Fibroblast of gingiva (primary cell): ENCODE measurements around the gene SNX33.
A peak's percentile ranks its signal among the peaks of the same experiment; 100 is the strongest.
"Not testable (repeated sequence)": the region's sequence is repeated elsewhere in the genome, so short reads cannot be mapped to it uniquely, and the experiment has no call there.

Experiments used
- DNase-seq: peaks from one replicate; pipeline ENCODE4 v3.0.0-alpha.2; 2011; ENCODE audit warnings: low read depth

The SNX33 gene, protein sequence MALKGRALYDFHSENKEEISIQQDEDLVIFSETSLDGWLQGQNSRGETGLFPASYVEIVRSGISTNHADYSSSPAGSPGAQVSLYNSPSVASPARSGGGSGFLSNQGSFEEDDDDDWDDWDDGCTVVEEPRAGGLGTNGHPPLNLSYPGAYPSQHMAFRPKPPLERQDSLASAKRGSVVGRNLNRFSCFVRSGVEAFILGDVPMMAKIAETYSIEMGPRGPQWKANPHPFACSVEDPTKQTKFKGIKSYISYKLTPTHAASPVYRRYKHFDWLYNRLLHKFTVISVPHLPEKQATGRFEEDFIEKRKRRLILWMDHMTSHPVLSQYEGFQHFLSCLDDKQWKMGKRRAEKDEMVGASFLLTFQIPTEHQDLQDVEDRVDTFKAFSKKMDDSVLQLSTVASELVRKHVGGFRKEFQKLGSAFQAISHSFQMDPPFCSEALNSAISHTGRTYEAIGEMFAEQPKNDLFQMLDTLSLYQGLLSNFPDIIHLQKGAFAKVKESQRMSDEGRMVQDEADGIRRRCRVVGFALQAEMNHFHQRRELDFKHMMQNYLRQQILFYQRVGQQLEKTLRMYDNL

DNA sequence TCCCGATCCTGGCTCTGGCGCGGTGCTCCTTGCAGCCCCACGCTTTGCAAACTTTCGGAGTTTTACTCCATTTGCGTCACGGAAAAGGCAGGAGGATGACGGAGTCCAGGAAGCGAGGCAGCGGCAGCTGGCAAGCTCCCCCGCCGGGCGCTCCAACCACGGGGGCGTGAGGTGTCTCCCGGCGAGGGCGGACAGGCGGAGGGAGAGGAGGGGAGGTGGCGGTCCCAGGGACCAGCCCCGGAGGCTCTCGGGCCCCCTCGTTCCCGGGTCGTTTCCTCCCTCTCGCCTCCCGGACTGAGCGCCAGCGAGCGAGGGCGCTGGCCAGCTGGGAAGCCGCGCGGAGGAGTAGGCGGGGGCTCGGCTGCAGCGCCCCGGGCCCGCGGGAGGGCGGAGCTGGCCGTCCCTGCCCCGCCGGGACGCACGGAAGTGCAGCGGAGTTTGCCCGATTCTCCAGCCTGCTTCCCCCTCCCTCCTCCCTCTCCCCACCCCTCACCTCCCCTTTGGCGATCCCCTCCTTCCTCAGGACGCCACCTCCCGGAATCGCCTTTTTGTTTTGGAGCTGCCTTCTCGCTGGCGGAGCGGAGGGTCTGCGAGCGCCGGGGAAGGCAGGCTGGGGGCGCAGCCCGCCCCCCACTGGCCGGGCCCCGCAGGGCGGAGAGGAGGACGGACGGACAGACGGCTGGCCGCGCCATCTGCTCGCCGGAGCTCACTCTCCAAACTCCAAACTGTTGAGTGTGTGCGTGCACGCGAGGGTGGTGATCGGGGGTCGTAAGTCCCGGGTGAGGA lies at the start of gene SNX33:
SNX33 (plus strand) TSS at position 543 of the 786 bp plus-strand sequence. CDS start 1,191 bp downstream, outside the sequence.
- peak; percentile 91 for DNase-seq

DNA sequence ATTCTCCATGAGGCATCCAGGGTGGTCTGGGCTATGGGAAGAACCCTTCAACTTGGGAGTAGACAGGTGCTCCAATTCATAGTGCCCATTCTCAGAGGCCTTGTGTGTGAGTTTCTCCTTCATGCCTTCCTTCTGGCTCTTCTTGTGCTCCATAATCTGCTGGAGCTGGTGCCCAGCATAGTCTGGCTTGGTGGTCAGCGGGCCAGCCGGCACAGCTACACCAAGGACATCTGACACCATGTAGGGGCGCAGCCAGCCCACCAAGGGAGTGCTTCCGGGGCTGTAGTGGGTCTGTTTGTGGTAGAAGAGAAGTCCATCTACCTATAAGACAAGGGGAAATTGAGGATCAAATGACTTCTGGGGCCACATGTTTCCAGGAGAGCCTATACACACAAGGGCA lies 49.4 kb upstream of the SNX33 start:
- DNase-seq = no peak

DNA sequence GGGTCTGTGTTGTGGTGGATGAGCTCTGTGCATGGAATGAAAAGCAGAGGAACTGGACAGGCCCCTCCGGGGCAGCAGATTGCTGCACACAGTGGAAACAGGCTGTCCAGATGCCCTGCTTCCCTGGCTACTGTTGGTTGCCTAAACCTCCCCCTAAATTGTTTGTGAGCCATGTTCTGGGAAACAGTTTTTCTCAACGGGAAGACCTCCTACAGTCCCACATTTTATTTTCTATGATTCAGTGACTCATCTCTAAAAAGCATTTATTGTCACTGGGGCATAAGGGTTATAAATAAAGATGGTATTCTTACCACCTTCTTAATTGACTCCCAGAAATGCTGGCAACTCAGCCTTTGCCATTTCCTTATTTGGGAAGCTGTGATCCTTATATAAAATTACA lies 48.3 kb upstream of the SNX33 start:
- DNase-seq = peak; percentile 68

DNA sequence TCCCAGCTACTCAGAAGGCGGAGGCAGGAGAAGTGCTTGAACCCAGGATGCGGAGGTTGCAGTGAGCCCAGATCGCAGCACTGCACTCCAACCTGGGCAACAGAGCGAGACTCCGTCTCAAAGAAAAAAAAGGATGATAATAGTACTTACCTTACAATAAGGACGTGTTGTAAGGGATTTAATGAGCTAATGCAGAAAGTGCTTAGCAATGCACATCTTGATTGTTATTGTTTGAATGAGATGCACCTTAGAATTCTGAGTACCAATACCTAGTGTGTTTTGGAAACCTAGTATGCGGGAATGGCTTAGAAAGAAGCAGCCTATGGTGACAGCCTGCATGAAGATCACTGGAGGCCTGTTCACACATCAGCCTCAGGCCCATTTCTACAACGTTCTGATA lies 41.7 kb upstream of the SNX33 start:
- DNase-seq = no peak

DNA sequence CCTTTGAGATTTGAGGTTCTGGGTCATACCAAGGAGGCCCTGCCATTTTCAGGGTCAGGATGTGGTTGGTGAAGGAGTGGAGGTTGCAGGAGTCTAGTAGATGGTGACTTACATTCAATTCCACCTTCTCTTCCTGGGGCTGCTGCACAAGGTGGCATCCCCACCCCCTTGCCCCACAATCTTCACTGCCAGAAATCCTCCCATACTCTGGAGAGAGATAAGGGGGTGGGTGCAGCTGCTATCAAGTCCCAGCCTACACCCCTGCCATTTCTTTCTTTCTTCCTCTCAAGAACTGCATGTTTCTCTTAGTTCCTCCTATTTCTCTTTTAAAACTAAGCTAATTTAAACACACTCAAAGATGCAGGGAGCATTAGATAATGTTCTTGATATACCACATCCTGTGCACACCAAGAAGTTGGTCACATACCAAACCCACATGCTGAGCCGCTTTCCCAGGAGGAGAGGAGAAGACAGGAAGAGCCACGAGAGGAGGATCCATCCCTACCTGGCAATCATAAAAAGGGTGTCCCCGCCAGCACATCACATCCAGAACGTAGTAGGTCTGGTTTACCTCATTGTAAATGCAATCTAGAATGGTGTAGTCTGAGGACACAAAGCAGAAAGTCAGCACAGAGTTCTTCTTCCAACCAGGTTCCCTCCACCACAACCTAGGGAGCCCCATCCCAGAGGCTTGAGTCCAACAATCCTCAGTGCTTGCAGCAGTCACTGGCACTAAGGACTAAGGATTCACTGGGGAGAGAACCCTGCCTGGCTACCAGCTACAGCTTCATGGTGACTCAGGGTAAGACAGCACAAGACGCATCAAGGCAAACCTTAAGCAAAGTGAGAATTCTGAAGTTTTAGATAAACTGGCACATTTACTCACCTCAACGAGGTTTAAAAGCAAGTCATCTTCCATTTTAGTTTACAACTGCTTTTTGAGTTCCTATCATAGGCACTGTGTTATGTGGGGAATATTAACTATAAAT lies 40.7 kb upstream of the SNX33 start:
- no peak for DNase-seq

DNA sequence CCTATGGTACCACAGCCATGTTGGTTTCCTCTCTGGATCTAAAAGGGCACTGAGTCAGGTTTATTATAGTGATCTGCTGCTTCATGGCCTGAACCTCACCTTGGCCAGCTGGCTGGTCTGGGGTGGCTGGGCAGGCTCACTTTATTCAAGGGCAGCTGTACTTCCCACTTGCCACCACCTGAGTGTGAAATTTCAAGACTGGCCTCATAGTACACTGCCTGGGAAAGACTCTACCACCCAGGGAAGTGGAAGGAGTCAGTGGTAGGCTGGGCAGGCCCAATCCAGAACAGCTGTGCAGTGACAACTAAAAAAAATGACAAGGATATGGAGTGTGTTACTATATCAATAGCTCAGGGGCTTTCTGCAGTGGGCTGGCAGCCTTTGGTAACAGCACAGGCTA lies 30.9 kb upstream of the SNX33 start:
- no peak for DNase-seq

DNA sequence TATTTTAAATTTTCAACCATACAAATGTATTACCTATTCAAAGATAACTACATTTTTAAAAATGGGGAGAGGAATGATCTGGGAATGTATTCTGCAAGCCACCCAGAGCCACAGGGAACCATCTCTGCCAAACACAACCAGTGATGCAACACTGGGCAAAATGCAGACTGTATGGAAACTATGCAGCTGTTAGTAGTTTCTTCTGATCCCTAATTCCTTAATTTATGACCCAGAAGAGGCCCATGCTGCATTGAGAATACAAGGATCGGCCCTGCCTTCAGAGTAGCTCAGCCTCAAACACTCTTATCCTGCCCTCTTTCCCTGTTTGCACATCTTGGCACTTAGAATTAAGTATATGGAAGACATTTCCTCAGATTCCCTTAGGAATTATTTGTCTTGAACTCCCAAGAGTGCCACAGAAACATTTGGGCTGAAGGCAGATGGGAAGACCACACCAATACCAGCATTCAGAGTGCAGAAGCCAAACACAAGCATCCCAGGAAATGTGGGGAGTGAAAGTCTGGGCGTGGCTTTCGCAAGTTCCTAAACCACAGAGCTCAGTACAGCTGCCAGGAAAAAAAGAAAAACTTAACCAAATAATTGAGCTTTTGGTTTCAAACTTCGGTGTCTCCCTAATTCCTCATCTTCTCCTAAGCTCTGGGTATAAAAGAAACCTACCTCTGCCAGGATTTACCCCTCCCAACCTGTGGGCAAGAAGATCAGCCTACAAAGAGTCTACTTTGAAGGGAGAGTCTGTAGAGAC lies 27.5 kb upstream of the SNX33 start:
- peak; percentile 91 for DNase-seq

DNA sequence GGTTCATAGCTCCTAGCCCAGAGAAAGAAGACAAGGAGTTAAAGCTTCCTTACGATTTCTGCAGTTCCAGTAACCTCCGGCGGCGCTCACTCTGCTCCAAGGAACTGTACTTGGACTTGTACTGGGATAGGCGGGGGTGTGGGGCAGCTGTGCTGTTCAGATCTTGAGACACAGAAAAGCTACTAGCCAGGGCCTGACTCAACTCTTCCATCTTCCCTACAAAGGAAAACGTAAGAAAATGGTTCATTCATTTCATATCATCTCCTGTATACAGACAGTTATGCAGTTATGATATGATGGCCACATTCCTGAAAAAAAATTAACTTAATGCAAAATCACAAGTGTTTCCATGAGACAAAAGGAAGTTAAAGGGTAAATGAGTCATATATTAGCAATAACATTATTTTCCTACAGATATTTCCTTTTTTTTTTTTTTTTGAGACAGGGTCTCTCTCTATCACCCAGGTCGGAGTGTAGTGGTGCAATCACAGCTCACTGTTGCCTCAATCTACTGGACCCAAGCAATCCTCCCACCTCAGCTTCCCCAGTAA lies 26.8 kb upstream of the SNX33 start:
- peak; percentile 96 for DNase-seq

DNA sequence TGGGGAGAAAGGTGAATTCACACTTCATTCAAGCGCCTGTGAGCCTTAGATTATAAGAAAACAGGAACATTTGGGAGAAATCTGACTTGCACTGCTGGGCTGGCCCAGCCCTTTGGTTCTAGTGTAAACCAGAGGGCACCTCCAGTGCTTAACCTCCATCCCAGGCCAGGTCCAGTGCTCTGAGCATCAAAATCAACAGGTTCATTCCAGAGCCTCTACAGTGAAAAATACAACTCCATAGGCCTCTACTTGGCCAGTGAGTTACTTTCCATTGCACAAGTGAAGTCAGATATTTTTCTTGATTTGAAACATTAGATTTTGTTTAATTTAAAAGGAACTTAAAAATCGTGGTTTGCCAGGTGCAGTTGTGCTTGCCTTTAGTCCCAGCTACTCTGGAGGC lies 25.2 kb upstream of the SNX33 start:
- DNase-seq = no peak

DNA sequence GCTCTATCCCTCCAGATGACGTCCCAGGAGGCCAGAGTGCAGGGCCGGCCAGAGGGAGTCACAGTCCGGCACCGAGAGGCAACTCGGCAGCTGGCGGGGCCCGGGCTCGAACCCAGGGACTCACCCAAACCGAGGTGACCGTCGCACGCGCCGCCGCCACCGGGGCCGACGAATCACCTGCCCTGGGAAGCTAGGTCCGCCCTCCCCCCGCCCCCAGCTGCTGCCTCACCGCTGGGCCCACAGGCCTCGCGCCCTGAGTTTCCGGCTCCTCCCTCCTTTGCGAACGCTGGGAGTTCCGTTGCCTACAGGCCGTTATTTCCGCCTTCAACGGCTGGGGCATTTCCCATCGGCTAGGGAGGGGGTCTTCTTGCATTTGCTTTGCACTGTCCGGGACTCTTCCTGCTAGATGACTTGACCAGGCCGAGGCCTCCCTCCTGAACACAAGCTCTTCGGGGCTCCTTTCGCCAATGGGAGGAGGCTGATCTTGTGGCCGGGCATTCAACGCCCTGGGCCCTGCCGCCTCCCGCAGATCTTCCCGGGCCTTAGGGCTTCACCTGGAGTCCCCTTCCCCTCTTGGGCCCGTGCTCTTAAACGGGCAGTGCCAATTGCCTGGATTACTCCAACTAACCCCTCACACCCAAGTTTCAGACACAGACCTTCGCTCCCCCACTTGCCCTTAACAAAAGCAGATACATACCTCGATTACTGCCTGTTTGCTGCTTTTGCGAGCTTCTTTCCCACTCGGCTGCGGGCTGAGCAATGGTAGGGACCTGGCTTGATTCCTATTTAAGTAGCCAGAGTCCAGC lies 22.0 kb upstream of the SNX33 start, which contains the start of gene SNUPN:
SNUPN (minus strand) TSS at position 184 of the 806 bp plus-strand sequence. CDS start 4,674 bp downstream, outside the sequence.
- peak; percentile 92 for DNase-seq

DNA sequence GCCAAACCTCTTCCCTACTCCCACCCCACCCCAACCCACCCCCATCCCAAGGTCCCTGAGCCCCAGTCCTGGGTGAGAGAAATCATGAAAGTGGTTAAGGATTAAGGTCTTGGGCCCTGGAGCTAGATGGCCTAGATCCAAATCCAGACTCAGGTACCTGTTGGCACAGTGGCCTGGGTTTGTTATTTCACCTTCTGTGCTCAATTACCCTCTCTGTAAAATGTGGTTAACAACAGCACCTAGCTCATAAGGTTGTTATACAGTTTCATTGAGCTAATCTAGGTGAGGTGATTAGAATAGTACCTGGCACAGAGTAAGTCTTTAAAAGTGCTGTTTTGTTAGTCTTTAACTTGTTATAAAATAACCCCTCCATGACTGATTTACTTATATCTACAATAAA lies 15.8 kb upstream of the SNX33 start:
- no peak for DNase-seq

DNA sequence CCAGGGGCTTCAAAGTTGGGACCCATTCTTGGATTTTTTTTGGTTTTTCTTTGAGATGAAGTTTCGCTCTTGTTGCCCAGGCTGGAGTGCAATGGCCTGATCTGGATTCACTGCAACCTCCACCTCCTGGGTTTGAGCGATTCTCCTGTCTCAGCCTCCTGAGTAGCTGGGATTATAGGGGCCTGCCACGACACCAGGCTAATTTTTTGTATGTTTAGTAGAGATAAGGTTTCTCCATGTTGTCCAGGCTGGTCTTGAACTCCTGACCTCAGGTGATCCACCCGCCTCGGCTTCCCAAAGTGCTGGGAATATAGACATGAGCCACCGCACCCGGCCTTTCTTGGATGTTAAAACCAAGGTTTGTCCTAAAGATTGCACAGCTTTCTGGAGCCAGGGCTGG lies 13.8 kb upstream of the SNX33 start:
- DNase-seq = not testable (repeated sequence)

DNA sequence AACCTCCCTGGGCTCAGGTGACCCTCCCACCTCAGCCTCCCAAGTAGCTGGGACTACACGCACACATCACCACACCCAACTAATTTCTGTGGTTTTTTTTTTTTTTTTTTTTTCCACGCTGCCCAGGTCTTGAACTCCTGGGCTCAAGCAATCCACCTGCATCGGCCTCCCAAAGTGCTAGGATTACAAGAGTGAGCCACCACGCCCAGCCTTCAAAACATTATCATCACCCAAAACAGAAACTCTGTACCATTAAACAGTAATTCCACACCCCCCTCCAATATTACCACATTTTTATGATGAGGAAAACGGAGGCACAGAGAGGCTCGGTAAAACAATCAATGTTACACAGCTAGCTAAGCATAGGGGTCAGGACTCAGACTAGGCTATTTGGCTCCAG lies 11.7 kb upstream of the SNX33 start:
- DNase-seq = no peak

DNA sequence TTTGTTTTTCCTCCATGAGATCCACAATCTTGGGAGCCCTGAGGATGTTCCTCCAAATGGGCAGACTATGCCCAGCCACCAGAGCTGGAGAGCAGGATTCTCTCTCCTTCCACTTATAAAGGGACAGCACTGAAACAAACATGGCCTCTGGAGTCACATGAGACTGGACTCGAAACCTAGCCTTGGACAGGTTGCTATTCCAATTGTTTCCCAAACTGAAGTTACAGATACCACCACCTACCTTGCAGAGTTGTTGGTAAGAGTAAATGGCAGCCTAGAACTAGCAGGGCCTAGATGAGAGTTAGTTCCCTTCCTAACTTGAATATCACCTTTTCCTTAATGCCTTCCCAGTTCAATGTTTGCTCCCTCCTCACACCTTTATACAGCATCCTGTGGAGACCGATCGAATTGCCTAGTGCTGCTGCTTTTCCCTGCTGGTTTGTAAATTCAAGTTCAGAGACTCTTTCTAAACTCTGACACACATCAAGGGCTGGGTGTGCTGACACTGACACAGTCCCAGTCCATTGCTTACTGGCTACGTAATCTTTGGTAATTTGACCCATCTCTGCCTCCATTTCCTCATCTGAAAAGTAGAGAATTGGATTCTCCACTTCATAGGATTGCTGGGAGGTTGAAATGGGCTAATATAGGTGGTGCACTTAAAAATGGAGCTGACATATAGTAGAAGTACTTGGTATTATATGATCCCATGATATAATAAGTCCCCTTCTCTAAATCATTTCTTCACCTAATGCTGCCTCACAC lies 10.3 kb upstream of the SNX33 start:
- DNase-seq = no peak

DNA sequence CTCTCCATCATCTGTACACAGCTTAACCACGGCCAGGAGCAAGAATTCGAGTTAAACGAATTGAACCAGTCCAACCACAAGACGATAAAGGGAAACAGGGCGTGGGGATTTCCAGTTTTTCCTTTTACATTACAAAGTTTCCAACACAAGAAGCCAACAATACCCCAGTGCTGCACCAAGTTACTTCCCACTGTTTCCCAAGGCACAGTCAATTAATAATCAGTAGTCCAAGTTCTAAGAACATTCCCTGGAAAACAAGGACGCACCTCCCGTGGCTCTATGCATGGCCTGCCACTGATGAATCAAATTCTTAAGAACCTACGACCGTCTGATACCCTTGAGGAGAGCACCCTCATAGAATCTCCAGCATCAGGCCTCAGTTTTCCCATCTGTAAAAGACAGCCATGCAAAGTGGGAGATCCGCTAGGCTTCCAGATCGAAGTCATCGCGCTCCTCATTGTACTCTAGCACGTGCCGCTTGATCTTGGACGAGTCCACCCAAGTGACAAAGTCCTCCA lies 8.5 kb upstream of the SNX33 start:
- no peak for DNase-seq

DNA sequence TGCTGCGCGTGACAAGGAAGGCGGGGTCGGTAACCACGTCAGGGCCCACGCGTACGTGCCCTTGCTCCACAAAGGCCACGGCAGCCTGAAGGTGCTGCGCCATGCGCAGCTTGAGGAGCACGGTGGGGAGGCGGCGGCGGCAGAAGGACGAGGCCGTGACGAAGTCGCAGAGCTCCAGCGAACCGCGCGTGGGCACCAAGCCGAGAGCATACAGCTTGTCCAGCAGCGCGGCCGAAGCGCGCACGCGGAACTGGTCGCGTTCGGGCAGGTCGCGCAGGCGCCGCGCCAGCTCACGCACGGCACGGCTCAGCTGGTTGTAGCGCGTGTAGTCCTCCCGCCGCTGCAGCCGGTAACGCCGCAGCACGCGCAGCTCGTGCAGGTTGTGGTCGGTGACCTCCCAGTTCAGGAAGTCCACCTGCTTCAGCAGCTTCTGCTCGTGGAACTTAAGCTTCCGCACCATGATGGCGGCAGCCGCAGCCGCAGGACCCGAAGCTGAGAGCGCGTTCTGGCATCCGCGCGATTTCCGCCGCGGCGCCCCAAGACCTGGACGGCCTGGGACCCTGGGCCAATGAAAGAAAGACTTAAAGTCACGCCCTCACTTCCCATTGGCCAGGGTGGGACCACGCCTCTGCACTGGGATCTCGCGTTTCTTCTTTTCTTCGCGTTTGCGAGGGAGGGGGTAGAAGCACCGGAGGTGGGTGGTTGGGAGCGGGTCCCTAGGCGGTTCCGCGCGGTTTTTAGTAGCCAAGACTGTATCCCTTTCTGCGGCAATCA lies 7.8 kb upstream of the SNX33 start, which contains the start of gene IMP3:
IMP3 (minus strand) TSS at position 516 of the 774 bp plus-strand sequence; CDS start at position 460, 56 bp downstream.
- DNase-seq = peak; percentile 95

DNA sequence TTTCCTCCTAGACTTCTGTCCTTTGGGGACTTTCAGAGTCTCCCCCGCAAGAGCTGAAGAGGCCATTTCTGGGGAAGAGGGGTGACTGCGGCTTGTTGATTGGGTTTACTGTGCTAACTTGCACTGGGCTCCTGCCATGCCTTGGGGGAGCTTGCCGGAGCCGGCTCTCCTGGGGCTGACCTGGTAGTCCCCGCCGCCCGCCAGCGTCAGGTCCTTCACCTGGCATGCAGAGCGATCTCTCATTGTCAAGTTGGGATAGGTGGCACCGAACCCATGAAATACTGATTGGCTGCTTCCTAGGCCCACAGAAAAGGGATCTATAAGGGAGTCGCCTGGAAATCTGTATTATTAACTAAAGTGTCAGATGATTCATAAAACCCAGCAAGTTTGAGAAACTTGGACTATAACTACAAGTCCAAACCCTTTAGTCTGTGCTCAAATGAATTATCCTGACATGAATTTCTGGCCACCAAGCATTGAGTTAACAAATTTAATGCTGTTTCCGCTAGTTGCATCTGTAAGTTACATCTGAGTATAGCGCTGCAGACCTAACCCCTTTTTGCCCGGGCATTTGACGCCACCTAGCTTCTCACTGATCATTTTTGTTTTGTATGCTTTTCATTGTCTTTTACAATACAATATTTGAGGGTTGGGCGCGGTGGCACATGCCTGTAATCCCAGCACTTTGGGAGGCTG lies 7.1 kb upstream of the SNX33 start:
- DNase-seq = peak; percentile 47
